ENCODE data around the gene NOL8. TPM values are rescaled to one million over a fixed set of nuclear protein-coding genes. Genes with fewer than 3 reads are reported as not detected.

Gene NOL8
- total RNA-seq, 1 donor from 2014 or later, result 32.8 TPM

DNA sequence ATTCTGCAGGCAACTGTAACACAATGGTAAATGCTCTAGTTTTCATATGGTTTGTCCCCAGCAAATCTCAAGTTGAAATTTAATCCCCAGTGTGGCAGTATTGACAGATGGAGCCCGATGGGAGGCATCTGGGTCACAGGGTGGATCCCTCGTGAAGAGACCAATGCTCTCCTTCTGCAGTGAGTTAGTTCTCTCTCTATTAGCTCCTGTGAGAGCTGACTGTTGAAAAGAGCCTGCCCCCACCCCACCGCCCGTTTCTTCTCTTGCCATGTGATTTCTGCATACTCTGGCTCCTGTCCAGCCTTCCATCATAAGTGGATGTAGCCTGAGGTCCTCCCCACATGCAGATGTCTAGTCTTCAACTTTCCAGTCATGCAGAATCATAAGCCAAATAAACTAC lies 58.7 kb downstream of the NOL8 start:
- no peak for DNase-seq

- DNase-seq, result no peak
Observed at GRCh38 chr9:92265154-92265553, 60.0 kb downstream of the NOL8 start.

GRCh38 chr9:92263131-92263530 lies 62.0 kb downstream of the NOL8 start:
- DNase-seq, result no peak

DNA sequence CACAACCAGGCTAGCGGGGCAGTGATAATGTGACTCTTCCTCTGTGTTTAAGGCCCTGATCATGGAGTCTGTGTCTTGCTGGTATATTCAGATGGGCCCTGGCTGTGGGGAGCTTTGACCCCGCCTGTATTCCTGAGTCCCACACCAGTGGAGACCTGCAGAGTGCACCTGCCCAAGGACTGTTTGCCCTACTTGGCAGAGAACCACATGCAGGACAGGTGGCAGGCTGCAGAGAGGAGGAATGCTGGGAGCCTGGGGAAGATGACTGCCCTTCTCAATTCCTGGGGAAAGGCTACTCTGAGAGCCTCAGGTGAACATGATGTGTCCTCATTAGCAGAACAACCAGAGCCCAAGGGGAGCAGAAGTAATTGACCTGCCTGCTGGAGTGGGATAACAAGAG lies 67.8 kb downstream of the NOL8 start:
- DNase-seq, result no peak

GRCh38 chr9:92254381-92255337 lies 70.5 kb downstream of the NOL8 start:
- no peak for DNase-seq

GRCh38 chr9:92253656-92254055 lies 71.5 kb downstream of the NOL8 start:
- DNase-seq, result no peak

DNA sequence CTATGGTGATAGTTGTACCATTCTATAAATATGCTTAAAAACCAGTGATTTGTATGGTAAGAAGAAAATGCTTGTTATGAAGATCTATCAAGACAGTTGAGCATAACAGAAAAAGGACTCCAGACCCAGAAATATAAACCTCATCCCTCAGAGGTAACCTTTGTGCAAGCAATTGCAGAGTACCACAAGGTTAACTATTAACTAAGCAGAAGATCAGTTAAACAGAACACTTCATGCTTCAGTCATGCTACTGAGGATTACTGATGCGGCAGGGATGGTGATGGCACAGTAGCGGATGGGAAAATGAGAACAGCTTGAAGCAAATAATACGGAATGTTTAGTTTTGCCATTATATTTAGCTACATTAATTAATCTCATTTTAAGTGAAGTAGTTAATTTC lies 77.2 kb downstream of the NOL8 start:
- DNase-seq, result no peak

Small RNA genes within 50 kb of the gene (small RNA-seq; reads per million reads assigned to genes)
- gene MIR3651 (ENCODE audit: low replicate concordance) (not detected), gene SNORA84 (ENCODE audit: low replicate concordance) (0.08 reads per million)

Other genes starting within 250 kb of the NOL8 start
- gene SPTLC1, start 209.9 kb downstream of the NOL8 start, total RNA-seq, result 91.9 TPM
- gene IARS1, start 31.7 kb downstream of the NOL8 start, total RNA-seq, result 132 TPM
- gene CENPP, start 603 bp upstream of the NOL8 start, total RNA-seq, result 7.7 TPM
- 195 TPM for gene OGN, start 79.2 kb upstream of the NOL8 start, total RNA-seq
- gene OMD, start 99.1 kb upstream of the NOL8 start, total RNA-seq, result 18.0 TPM
- 419 TPM for gene ASPN, start 157.2 kb upstream of the NOL8 start, total RNA-seq
- gene ECM2, start 210.6 kb upstream of the NOL8 start, total RNA-seq, result 27.5 TPM

Data from tongue (tissue), 3 donors.